ENCODE results near the gene DNAH14.
"Not testable (repeated sequence)": the region's sequence is repeated elsewhere in the genome, so short reads cannot be mapped to it uniquely, and the experiment has no call there.

Gene DNAH14

GRCh38 chr1:225159793-225160192 lies 230.3 kb downstream of the DNAH14 start:
- FAIRE-seq, result no peak

- FAIRE-seq, result not testable (repeated sequence)
These were observed 247.9 kb downstream of the DNAH14 start for GRCh38 chr1:225177409-225177808.

DNA sequence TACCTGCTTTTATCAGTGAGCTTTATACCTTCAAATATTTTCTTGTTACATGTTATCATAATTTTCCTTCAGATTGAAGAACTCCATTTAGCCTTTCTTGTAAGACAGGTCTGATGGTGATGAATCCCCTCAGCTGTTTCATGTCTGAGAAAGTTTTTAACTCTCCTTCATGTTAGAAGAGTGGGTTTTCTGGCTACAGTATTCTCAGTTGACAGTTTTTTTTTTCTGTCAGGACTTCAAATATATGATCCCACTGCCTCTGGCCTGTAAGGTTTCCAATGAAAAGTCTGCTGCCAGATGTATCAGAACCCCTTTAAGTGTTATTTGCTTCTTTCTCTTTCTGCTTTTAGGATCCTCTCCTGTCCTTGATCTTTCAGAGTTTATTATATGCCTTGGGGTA lies 250.2 kb downstream of the DNAH14 start:
- no peak for FAIRE-seq

DNA sequence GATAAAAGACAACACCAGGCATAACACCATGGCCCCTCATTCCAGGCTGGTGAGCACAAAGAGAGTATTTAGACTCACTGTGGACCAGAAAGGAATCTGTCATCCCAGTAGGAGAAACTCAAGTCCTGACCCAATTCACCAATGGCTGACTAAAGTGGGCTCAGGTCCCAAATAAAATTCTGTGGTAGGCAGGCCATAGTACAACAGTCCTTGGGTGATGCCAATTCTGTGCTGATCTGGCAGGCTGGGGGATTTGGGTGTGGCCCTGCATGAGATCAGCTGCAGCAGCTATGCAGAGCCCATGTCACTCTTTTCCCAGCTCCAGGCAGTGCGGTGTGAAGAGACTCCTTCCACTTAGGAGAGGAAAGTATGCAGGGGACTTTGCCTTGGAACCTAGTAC lies 253.2 kb downstream of the DNAH14 start:
- no peak for FAIRE-seq

DNA sequence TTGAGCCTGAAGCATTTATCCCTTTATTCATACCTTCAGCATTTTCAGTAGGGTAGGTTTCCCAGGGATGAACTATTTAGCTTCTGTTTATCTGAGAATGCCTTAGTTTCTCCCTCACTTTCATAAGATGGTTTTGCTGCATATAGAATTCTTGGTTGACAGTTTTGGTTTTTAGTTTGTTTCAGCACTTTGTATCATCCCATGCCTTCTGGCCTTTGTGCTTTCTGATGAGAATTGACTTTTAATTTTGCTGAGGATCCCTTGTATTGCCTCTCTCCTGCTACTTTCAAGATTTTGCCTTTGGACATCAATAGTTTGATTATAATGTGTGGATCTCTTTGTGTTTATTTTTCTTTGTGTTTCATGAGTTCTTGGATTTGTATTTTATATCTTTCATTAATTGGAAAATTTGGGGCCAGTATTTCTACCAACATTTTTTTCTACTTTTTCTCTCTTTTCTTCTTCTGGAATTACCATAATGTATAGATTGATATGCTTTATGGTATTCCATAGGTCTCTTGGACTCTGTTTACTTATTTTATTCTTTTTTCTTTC lies 261.8 kb downstream of the DNAH14 start:
- FAIRE-seq, result no peak

GRCh38 chr1:225201447-225201846 lies 272.0 kb downstream of the DNAH14 start:
- no peak for FAIRE-seq

DNA sequence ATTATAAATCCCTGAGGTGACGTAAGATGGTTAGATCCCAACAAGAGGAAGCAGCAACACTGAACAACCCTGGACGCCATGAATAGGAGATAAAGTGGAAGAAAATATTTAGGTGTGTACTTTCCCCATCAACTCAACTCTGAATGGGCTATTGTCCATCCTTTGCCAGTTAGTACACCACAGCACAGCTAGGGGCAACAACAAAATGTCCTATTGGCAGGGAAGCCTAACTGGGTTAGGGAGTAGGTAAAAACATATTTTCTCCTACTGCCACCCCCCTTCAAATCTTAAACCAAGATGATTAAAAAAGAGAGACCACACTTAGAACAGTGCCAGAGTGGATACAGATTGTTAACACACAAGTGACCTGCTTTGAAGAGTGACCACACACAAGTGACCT lies 278.3 kb downstream of the DNAH14 start:
- FAIRE-seq, result no peak

DNA sequence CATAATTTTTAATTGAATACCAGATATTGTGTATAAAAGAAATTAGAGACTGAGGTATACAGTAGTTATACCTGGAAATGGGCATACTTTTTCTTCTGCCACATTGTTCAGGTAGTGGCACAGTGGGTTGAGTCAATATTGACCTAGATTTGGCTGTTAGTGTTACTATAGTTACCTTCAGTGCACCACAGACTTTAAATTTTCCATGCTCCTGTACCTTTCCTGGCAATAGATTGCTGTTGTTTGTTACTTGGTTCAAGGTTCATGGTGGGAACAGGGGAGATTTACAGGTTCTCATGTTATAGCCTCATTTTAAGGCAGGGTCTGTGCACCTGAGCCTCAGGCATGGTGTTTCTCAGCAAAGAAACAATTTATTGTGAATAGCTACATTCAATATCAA lies 279.7 kb downstream of the DNAH14 start:
- FAIRE-seq, result no peak

DNA sequence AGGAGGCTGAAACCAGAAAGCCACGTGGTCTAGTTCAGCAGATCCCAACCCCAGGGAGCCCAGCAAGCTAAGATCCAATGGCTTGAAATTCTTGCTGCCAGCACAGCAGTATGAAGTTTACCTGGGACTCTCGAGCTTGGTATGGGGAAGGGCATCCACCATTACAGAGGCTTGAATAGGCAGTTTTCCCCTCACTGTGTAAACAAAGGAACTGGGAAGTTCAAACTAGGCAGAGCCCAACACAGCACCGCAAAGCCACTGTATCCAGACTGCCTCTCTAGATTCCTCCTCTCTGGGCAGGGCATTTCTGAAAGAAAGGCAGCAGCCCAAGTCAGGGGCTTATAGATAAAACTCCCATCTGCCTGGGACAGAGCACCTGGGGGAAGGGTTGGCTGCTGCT lies 280.7 kb downstream of the DNAH14 start:
- not testable (repeated sequence) for FAIRE-seq

DNA sequence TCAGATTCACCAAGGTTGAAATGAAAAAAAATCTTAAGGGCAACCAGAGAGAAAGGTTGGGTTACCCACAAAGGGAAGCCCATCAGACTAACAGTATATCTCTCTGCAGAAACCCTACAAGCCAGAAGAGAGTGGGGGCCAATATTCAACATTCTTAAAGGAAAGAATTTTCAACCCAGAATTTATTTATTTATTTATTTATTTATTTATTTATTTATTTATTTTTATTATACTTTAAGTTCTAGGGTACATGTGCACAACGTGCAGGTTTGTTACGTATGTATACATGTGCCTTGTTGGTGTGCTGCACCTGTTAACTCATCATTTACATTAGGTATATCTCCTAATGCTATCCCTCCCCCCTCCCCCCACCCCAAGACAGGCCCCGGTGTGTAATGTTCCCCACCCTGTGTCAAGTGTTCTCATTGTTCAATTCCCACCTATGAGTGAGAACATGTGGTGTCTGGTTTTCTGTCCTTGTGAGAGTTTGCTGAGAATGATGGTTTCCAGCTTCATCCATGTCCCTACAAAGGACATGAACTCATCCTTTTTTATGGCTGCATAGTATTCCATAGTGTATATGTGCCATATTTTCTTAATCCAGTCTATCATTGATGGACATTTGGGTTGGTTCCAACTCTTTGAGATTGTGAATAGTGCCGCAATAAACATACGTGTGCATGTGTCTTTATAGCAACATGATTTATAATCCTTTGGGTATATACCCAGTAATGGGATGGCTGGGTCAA lies 282.4 kb downstream of the DNAH14 start:
- FAIRE-seq, result not testable (repeated sequence)

- FAIRE-seq, result no peak
These were observed 294.8 kb downstream of the DNAH14 start for GRCh38 chr1:225224287-225224686.

DNA sequence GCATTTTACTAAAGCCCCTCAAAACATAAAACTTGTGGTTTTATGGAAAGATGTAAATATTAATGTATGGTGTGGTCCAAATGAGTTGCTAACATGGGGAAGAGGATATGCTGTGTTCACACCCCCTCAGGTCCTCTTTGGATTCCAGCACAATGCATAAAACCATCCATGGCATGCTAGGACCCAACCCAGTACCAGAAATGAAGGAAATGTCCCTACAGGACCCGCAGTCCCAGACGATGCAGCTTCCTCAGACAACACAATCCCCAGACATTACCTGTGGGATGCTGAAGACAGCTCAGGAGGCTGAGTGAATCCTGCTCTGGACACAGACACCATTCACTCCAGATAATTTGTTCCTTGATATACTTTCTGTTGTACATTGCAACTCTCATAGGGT lies 296.2 kb downstream of the DNAH14 start:
- FAIRE-seq, result no peak

GRCh38 chr1:225228871-225229303 lies 299.4 kb downstream of the DNAH14 start:
- no peak for FAIRE-seq

DNA sequence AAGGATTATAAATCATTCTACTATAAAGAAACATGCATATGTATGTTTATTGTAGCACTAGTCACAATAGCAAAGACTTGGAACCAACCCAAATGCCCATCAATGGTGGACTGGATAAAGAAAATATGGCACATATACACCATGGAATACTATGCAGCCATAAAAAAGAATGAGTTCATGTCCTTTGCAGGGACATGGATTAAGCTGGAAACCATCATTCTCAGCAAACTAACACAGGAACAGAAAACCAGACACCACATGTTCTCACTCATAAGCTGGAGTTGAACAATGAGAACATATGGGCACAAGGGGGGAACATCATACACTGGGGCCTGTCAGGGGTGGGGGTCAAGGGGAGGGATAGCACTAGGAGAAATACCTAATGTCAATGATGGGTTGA lies 300.0 kb downstream of the DNAH14 start:
- not testable (repeated sequence) for FAIRE-seq

DNA sequence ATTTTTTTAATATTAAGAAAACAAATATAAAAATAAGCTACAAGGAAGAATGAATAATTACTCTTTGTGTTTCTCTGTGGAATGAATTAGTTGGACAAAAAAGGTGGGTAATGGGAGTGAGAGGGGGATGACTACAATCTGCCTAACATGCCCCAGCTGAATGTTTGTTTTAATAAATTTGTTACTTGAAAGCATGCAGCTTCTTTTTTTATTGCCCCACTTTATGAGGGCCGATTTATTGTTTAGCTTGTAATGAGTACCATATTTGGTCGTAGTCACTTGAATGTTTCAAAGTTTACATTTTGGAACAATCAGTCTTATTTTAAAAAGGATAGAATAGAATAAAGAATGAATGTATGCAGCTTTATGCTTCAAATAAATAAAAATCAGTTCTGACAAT lies 301.0 kb downstream of the DNAH14 start:
- FAIRE-seq, result peak; percentile 82

GRCh38 chr1:225232930-225233329 lies 303.5 kb downstream of the DNAH14 start:
- not testable (repeated sequence) for FAIRE-seq

- no peak for FAIRE-seq
These were observed 313.1 kb downstream of the DNAH14 start for GRCh38 chr1:225242611-225243010.

GRCh38 chr1:225250432-225250831 lies 321.0 kb downstream of the DNAH14 start:
- FAIRE-seq, result no peak

DNA sequence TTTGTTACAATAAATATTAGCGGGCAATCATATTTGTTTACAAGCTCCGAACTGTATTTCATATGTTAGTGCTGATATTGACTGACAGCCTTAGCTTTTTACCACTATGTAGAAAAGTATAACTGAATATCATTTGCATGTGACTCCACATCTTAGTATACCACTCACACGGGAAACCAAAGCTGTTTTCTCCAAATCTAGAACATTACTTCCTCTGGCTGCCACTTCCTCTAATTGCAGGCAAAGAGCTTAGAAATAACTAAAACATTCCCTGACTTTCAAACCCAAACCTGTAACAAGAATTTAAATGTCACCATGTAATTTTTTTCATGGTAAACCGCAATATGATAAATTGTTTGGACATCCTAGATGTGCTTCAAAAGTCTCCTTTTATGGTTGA lies 323.7 kb downstream of the DNAH14 start:
- no peak for FAIRE-seq

GRCh38 chr1:225253784-225254183 lies 324.3 kb downstream of the DNAH14 start:
- no peak for FAIRE-seq

DNA sequence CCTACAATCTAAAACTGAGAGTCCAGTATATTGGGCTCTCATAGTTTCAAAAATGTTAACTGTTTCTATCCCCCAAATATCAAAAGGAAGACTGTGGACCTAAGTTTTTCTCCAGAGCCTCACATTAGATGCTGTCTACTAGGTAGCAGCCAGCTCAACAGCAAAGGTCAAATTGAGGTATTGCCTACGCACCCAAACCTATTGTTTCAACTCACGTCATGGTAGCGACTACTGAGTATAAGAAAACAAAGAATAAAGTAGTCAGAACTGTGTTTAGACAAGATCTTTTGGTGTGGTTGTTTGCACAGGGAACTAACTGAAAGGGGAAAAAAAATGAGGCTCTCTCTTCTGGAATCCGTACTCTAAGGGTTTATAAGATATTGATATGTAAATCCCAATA lies 325.2 kb downstream of the DNAH14 start:
- no peak for FAIRE-seq

DNA sequence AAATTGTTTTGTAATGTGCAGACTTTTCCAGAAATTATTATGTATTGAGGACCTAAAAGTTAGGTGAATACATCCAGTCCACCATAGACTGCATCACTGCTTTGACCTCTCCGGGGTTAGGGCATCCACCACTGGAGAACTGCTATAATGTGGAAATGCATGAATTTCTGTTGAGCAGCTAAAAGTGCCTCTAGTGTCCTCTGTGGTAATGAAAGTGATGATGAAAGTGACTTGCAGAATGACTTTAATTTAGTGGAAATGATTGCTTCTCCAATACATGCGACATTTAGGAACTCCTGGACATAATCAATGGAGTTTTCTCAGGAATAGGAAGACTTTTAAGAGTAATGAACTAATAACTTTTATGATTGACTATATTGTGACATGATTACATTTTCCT lies 327.6 kb downstream of the DNAH14 start:
- no peak for FAIRE-seq

DNA sequence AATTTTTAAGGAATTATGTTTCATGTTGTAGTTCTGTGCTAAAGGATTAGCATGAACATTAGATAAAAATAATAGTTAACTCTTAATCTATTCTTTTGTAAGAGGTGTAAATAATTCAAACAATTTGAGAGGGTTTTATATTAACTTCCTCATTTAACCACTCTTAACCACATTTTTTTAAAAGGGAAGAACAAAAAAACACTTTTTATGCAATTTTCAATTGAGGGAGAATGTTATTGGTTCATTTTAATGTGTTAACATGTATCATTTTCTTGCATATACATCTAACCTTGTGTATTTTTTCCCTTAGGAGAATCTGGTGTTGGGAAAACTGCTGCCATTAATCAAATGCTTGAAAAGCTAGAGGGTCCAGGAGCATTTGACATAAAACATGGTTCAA lies 329.3 kb downstream of the DNAH14 start:
- FAIRE-seq, result no peak

GRCh38 chr1:225259542-225259941 lies 330.1 kb downstream of the DNAH14 start:
- FAIRE-seq, result no peak

- FAIRE-seq, result no peak
These were observed 330.8 kb downstream of the DNAH14 start for GRCh38 chr1:225260319-225260718.

Measured in endometrium (tissue), 2 donors.